Measurements from ENCODE around the gene EXD3. TPM values are rescaled to one million over a fixed set of nuclear protein-coding genes. Genes with fewer than 3 reads are reported as not detected.
A peak's percentile ranks its signal among the peaks of the same experiment; 100 is the strongest.

Gene EXD3
- polyA plus RNA-seq, 1 of the 3 experiments (the other 2 are of a cell fraction) = 11.5 TPM

GRCh38 chr9:137454597-137455358 lies 31.8 kb upstream of the EXD3 start (continued):
- no peak for TF ChIP-seq EZH2phosphoT487 (IDR thresholded peaks at IDR 0.05; ENCODE audit: borderline replicate concordance, low read depth)
- no peak for TF ChIP-seq RFX5 (IDR thresholded peaks at IDR 0.05; ENCODE audit: low read length)

- Histone ChIP-seq H2AFZ (ENCODE audit: low read depth) (no peak overlapping the region), H3K9me2 (no peaks in the 10 kb centered on the region), H3K79me2 (ENCODE audit: insufficient read depth) (peaks cover 10% of the 10 kb centered on the region; the same call in 1 of the 2 replicates), H3K4me1 (ENCODE audit: control insufficient read depth in 1 of 2, insufficient read depth in 2 of 2, low read depth in 1 of 2, low read length in 1 of 2) (peaks cover 14 to 46% of the 10 kb centered on the region in 2 experiments), H3K4me2 (no peak overlapping the region), H4K20me1 (ENCODE audit: insufficient read depth) (peaks cover 16% of the 10 kb centered on the region), H3K27me3 (ENCODE audit: insufficient read depth) (no peaks in the 10 kb centered on the region), H3K4me3 (ENCODE audit: low read depth in 2 of 2, low read length in 1 of 2) (no peak overlapping the region), H3K27ac (ENCODE audit: low read depth in 2 of 2, low read length in 1 of 2) (peak overlapping the region in 1 of 2 experiments; percentile 83; a peak in 2 of 4 replicates), H3K9me3 (no peaks in the 10 kb centered on the region), H3K9ac (no peak overlapping the region), H3K36me3 (replicated peaks in 1 of 2; ENCODE audit: control insufficient read depth in 1 of 2, insufficient read depth in 2 of 2, low read length in 1 of 2) (peaks cover 3 to 40% of the 10 kb centered on the region in 2 experiments), H3F3A (replicated peaks; ENCODE audit: insufficient read depth) (no peaks in the 10 kb centered on the region)
- 73% methylated on average over 9 of the region's 24 CpGs for WGBS (ENCODE audit: low lambda C conversion rate)
- TF ChIP-seq, protein P1, sequence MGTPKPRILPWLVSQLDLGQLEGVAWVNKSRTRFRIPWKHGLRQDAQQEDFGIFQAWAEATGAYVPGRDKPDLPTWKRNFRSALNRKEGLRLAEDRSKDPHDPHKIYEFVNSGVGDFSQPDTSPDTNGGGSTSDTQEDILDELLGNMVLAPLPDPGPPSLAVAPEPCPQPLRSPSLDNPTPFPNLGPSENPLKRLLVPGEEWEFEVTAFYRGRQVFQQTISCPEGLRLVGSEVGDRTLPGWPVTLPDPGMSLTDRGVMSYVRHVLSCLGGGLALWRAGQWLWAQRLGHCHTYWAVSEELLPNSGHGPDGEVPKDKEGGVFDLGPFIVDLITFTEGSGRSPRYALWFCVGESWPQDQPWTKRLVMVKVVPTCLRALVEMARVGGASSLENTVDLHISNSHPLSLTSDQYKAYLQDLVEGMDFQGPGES (IDR thresholded peaks at IDR 0.05; ENCODE audit: low read depth, low read length) = no peak
- TF ChIP-seq SMC3 (IDR thresholded peaks at IDR 0.05; ENCODE audit: low read depth, low read length) (no peak), RFX5 (IDR thresholded peaks at IDR 0.05; ENCODE audit: low read length) (no peak), CHD2 (IDR thresholded peaks at IDR 0.05; ENCODE audit: low read length, partially characterized antibody) (no peak), TCF12 (IDR thresholded peaks at IDR 0.05) (no peak), TEAD4 (IDR thresholded peaks at IDR 0.05; ENCODE audit: borderline replicate concordance, insufficient read depth) (no peak), FOSL2 (IDR thresholded peaks at IDR 0.05; ENCODE audit: borderline replicate concordance, low read depth) (no peak), NFIC (IDR thresholded peaks at IDR 0.05; ENCODE audit: borderline replicate concordance) (no peak), YY1 (IDR thresholded peaks at IDR 0.05; ENCODE audit: low read depth) (no peak), JUND (IDR thresholded peaks at IDR 0.05) (no peak), RXRA (IDR thresholded peaks at IDR 0.05; ENCODE audit: borderline replicate concordance, low read depth) (no peak), MEF2A (IDR thresholded peaks at IDR 0.05; ENCODE audit: borderline replicate concordance, low read depth) (no peak)
- TF ChIP-seq, protein P2, sequence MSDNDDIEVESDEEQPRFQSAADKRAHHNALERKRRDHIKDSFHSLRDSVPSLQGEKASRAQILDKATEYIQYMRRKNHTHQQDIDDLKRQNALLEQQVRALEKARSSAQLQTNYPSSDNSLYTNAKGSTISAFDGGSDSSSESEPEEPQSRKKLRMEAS (IDR thresholded peaks at IDR 0.05; ENCODE audit: low read depth) = no peak
- TF ChIP-seq, protein P3, sequence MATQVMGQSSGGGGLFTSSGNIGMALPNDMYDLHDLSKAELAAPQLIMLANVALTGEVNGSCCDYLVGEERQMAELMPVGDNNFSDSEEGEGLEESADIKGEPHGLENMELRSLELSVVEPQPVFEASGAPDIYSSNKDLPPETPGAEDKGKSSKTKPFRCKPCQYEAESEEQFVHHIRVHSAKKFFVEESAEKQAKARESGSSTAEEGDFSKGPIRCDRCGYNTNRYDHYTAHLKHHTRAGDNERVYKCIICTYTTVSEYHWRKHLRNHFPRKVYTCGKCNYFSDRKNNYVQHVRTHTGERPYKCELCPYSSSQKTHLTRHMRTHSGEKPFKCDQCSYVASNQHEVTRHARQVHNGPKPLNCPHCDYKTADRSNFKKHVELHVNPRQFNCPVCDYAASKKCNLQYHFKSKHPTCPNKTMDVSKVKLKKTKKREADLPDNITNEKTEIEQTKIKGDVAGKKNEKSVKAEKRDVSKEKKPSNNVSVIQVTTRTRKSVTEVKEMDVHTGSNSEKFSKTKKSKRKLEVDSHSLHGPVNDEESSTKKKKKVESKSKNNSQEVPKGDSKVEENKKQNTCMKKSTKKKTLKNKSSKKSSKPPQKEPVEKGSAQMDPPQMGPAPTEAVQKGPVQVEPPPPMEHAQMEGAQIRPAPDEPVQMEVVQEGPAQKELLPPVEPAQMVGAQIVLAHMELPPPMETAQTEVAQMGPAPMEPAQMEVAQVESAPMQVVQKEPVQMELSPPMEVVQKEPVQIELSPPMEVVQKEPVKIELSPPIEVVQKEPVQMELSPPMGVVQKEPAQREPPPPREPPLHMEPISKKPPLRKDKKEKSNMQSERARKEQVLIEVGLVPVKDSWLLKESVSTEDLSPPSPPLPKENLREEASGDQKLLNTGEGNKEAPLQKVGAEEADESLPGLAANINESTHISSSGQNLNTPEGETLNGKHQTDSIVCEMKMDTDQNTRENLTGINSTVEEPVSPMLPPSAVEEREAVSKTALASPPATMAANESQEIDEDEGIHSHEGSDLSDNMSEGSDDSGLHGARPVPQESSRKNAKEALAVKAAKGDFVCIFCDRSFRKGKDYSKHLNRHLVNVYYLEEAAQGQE (IDR thresholded peaks at IDR 0.05; ENCODE audit: low read depth, low read length) = no peak
- ChIA-PET CTCF (interaction anchor here (0.7 to 5.7 kb wide), 2 partner anchors 10 to 33 kb away, joined by 3 to 53 read pairs; partner anchors contain the start of gene ENTPD8), POLR2A (no interaction called here)
- peak; percentile 79 for DNase-seq
These were observed 31.2 kb upstream of the EXD3 start for GRCh38 chr9:137454145-137454596.

All from SK-N-SH (cell line).